Right lobe of liver (tissue), 4 donors: ENCODE results near the gene CEP85L.

Experiments used
- CTCF ChIP-seq, 4 donors: fragments of 200-600 bp in 3 of 4; fragments of 450-650 bp in 1 of 4; IDR thresholded peaks; one replicate each; pipeline versions ENCODE4 v1.5.1 to v1.8.0; 2016 to 2022; ENCODE audit warnings: antibody characterized with exemption in 4 of 4, mild to moderate bottlenecking in 2 of 4
- POLR2A ChIP-seq: fragments of 450-650 bp; IDR thresholded peaks from one replicate; pipeline ENCODE4 v1.6.1; 2017; ENCODE audit warnings: antibody characterized with exemption, mild to moderate bottlenecking
- donor health status: DM: no; HTN: no; CAD: no.
- donor health status: DM: no; HTN: no; CAD: no.
- donor health status: DM: no; HTN: yes; CAD: no.

GRCh38 chr6:118546880-118547218 is 104.5 kb downstream of the CEP85L start:
- TF ChIP-seq POLR2A (no peak), CTCF (IDR thresholded peaks at IDR 0.05) (no peak)
